HEK293 (cell line): ENCODE data around the gene KATNBL1.

Experiments used
- ZNF18 ChIP-seq: fragments of 450-650 bp; formaldehyde crosslinking; IDR thresholded peaks from 2 replicates; pipeline ENCODE4 v1.5.1; 2016; ENCODE audit warnings: missing biosample characterization, missing genetic modification characterization
- TF ChIP-seq, protein P1 (sequence below): fragments of 450-650 bp; formaldehyde crosslinking; IDR thresholded peaks from 2 replicates; pipeline ENCODE4 v1.5.1; 2016; ENCODE audit warnings: missing biosample characterization, missing genetic modification characterization

GRCh38 chr15:34206011-34206410 is 3.9 kb downstream of the KATNBL1 start:
- no peak for TF ChIP-seq ZNF18 (tag by site-specific recombination)
- TF ChIP-seq, protein P1, sequence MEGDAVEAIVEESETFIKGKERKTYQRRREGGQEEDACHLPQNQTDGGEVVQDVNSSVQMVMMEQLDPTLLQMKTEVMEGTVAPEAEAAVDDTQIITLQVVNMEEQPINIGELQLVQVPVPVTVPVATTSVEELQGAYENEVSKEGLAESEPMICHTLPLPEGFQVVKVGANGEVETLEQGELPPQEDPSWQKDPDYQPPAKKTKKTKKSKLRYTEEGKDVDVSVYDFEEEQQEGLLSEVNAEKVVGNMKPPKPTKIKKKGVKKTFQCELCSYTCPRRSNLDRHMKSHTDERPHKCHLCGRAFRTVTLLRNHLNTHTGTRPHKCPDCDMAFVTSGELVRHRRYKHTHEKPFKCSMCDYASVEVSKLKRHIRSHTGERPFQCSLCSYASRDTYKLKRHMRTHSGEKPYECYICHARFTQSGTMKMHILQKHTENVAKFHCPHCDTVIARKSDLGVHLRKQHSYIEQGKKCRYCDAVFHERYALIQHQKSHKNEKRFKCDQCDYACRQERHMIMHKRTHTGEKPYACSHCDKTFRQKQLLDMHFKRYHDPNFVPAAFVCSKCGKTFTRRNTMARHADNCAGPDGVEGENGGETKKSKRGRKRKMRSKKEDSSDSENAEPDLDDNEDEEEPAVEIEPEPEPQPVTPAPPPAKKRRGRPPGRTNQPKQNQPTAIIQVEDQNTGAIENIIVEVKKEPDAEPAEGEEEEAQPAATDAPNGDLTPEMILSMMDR (tag by site-specific recombination): no peak
